ENCODE measurements around the gene DNAH1. TPM values are rescaled to one million over a fixed set of nuclear protein-coding genes. Genes with fewer than 3 reads are reported as not detected.

Gene DNAH1
- total and polyA plus RNA-seq, 2 of the 4 experiments (the other 2 are of a cell fraction) = 2.0 to 4.0 TPM

GRCh38 chr3:52383446-52383845 is 67.3 kb downstream of the DNAH1 start:
- H2BK20ac ChIP-seq (ENCODE audit: low read depth, low read length) = no peak overlapping the region
- no peak overlapping the region for H4K5ac ChIP-seq (ENCODE audit: low read depth, low read length)
- no peak overlapping the region for H2BK15ac ChIP-seq (ENCODE audit: low read depth, low read length)
- H3K79me1 ChIP-seq (ENCODE audit: low read depth in 1 of 2, low read length in 2 of 2) = no peaks in the 10 kb centered on the region
- no peak overlapping the region for H3K23ac ChIP-seq (ENCODE audit: low read depth, low read length)
- dilution Hi-C loops (cut with HindIII; ENCODE audit: low sequenced_read_pairs, unreplicated experiment) = no loop called here
- no peak overlapping the region for H3K14ac ChIP-seq (replicated peaks; ENCODE audit: low read depth, low read length)
- WGBS, 2 experiments (ENCODE audit: extremely low coverage in 2 of 2, insufficient read length in 1 of 2) = 79% methylated on average over 9 of the region's 14 CpGs; no CpG with 5 or more reads in 1 of the 2 experiments
- no TSS peak for BruUV-seq (replicated peaks)
- no peak overlapping the region for H3K4ac ChIP-seq (ENCODE audit: low read depth, low read length)
- no peak overlapping the region for H4K8ac ChIP-seq (ENCODE audit: low read depth in 2 of 2, low read length in 2 of 2)
- H3K18ac ChIP-seq (ENCODE audit: low read depth, low read length) = no peak overlapping the region
- H2BK120ac ChIP-seq (ENCODE audit: low read depth, low read length) = no peak overlapping the region
- in situ Hi-C loops (cut with MboI; ENCODE audit: low sequenced_read_pairs) = no loop called here
- no peak overlapping the region for H3K9ac ChIP-seq (ENCODE audit: low read depth, low read length)
- no peak overlapping the region for H4K91ac ChIP-seq (ENCODE audit: insufficient read depth, low read depth, low read length)
- no peak overlapping the region for H3K4me2 ChIP-seq (ENCODE audit: low read depth, low read length)
- intact Hi-C loops (cut with micrococcal nuclease) = no loop called here
- H3K27me3 ChIP-seq (ENCODE audit: control insufficient read depth, insufficient read depth, low read length) = peaks cover 3% of the 10 kb centered on the region
- H3K56ac ChIP-seq (ENCODE audit: extremely low read depth, insufficient read depth, low read length) = no peak overlapping the region
- no peaks in the 10 kb centered on the region for H3K9me1 ChIP-seq (ENCODE audit: insufficient read depth, low read length)
- ChIA-PET CTCF (no interaction called here), POLR2A (ENCODE audit: unreplicated experiment) (no interaction called here)
- no peaks in the 10 kb centered on the region for H3K36me3 ChIP-seq (ENCODE audit: control insufficient read depth, insufficient read depth, low read length)
- H4K20me1 ChIP-seq (ENCODE audit: insufficient read depth, low read length) = 0 out of 2 replicates have a peak, but pooled peaks cover 4% of the 10 kb centered on the region
- TF ChIP-seq CEBPB (IDR thresholded peaks at IDR 0.05; ENCODE audit: low read depth, low read length) = no peak
- no peak for TF ChIP-seq RCOR1 (IDR thresholded peaks at IDR 0.05; ENCODE audit: insufficient replicate concordance, low read length)
- no peak for TF ChIP-seq CHD1 (IDR thresholded peaks at IDR 0.05; ENCODE audit: low read depth, low read length)
- no peak for TF ChIP-seq FOS (IDR thresholded peaks at IDR 0.05; ENCODE audit: low read depth, low read length)
- TF ChIP-seq RFX5 (IDR thresholded peaks at IDR 0.05; ENCODE audit: low read depth, low read length) = no peak
- no peak for TF ChIP-seq MAZ (IDR thresholded peaks at IDR 0.05; ENCODE audit: borderline replicate concordance, low read depth, low read length)
- H2AK9ac ChIP-seq (replicated peaks; ENCODE audit: low read depth, low read length, poor library complexity) = no peak overlapping the region
- no peak overlapping the region for H2AFZ ChIP-seq (replicated peaks; ENCODE audit: low read length, poor library complexity)
- no peak overlapping the region for H3K4me3 ChIP-seq (ENCODE audit: insufficient read depth, low read depth, low read length)
- no peak overlapping the region for H2AK5ac ChIP-seq (ENCODE audit: low read depth, low read length)
- no peak overlapping the region for H2BK5ac ChIP-seq (ENCODE audit: low read depth, low read length, poor library complexity, severe bottlenecking)
- no peaks in the 10 kb centered on the region for H3K4me1 ChIP-seq (ENCODE audit: control insufficient read depth, insufficient read depth, low read length)
- no peaks in the 10 kb centered on the region for H3K9me3 ChIP-seq (ENCODE audit: control insufficient read depth, insufficient read depth, low read length)
- ATAC-seq (ENCODE audit: low read depth) = no peak
- H3K27ac ChIP-seq (ENCODE audit: insufficient read depth, low read length) = no peak overlapping the region
- DNase-seq = no peak
